HCT116 (cell line): Measurements from ENCODE around the gene LAMA4.

Experiments
- CEBPB ChIP-seq: IDR thresholded peaks from 2 replicates; pipeline ENCODE4 v1.6.1; 2012; ENCODE audit warnings: low read depth
- EZH2 ChIP-seq: fragments of 200-600 bp; sonication (generic); IDR thresholded peaks from 2 replicates; pipeline ENCODE4 v1.6.1; 2017; ENCODE audit warnings: antibody characterized with exemption, mixed run types
- EZH2phosphoT487 ChIP-seq: fragments of 200-600 bp; IDR thresholded peaks from 2 replicates; pipeline ENCODE4 v1.6.1; 2018; ENCODE audit warnings: antibody characterized with exemption, borderline replicate concordance
- JUND ChIP-seq: IDR thresholded peaks from 2 replicates; pipeline ENCODE4 v1.6.1; 2012
- POLR2A ChIP-seq: IDR thresholded peaks from 2 replicates; pipeline ENCODE4 v1.7.0; 2011; ENCODE audit warnings: borderline replicate concordance; ENCODE audit not compliant: insufficient read depth, insufficient read length; ENCODE audit errors: extremely low read depth
- POLR2AphosphoS5 ChIP-seq: IDR thresholded peaks from 2 replicates; pipeline ENCODE4 v1.6.1; 2011; ENCODE audit warnings: mild to moderate bottlenecking, low read depth, low read length, moderate library complexity
- SIN3A ChIP-seq: IDR thresholded peaks from 2 replicates; pipeline ENCODE4 v1.6.1; 2012; ENCODE audit warnings: low read depth
- SP1 ChIP-seq: IDR thresholded peaks from 2 replicates; pipeline ENCODE4 v1.6.1; 2012; ENCODE audit warnings: low read depth
- SRF ChIP-seq: IDR thresholded peaks from 2 replicates; pipeline ENCODE4 v1.6.1; 2012; ENCODE audit warnings: low read depth
- ZFX ChIP-seq: fragments of 450-650 bp; IDR thresholded peaks from 2 replicates; pipeline ENCODE4 v1.6.1; 2017
- TF ChIP-seq, protein P1 (sequence below): IDR thresholded peaks from 2 replicates; pipeline ENCODE4 v1.6.1; 2012; ENCODE audit warnings: low read depth
- TF ChIP-seq, protein P2 (sequence below): IDR thresholded peaks from 2 replicates; pipeline ENCODE4 v1.6.1; 2012
- TF ChIP-seq, protein P3 (sequence below), 3 experiments: fragments of 200-600 bp in 1 of 3; sonication (generic) in 1 of 3; IDR thresholded peaks in 2 of 3; conservative IDR thresholded peaks in 1 of 3; 2 replicates each; pipeline ENCODE4 v1.5.1; 2012 to 2017; ENCODE audit warnings: low read depth in 2 of 3, low read length in 2 of 3, antibody characterized with exemption in 1 of 3, borderline replicate concordance in 1 of 3, control low read depth in 1 of 3, mild to moderate bottlenecking in 1 of 3, mixed read lengths in 1 of 3, mixed run types in 1 of 3, moderate library complexity in 1 of 3; ENCODE audit not compliant: insufficient read depth in 1 of 3

- TF ChIP-seq, protein P1, sequence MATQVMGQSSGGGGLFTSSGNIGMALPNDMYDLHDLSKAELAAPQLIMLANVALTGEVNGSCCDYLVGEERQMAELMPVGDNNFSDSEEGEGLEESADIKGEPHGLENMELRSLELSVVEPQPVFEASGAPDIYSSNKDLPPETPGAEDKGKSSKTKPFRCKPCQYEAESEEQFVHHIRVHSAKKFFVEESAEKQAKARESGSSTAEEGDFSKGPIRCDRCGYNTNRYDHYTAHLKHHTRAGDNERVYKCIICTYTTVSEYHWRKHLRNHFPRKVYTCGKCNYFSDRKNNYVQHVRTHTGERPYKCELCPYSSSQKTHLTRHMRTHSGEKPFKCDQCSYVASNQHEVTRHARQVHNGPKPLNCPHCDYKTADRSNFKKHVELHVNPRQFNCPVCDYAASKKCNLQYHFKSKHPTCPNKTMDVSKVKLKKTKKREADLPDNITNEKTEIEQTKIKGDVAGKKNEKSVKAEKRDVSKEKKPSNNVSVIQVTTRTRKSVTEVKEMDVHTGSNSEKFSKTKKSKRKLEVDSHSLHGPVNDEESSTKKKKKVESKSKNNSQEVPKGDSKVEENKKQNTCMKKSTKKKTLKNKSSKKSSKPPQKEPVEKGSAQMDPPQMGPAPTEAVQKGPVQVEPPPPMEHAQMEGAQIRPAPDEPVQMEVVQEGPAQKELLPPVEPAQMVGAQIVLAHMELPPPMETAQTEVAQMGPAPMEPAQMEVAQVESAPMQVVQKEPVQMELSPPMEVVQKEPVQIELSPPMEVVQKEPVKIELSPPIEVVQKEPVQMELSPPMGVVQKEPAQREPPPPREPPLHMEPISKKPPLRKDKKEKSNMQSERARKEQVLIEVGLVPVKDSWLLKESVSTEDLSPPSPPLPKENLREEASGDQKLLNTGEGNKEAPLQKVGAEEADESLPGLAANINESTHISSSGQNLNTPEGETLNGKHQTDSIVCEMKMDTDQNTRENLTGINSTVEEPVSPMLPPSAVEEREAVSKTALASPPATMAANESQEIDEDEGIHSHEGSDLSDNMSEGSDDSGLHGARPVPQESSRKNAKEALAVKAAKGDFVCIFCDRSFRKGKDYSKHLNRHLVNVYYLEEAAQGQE, result no peak
- TF ChIP-seq, protein P2, sequence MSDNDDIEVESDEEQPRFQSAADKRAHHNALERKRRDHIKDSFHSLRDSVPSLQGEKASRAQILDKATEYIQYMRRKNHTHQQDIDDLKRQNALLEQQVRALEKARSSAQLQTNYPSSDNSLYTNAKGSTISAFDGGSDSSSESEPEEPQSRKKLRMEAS, result no peak
- TF ChIP-seq, protein P3, sequence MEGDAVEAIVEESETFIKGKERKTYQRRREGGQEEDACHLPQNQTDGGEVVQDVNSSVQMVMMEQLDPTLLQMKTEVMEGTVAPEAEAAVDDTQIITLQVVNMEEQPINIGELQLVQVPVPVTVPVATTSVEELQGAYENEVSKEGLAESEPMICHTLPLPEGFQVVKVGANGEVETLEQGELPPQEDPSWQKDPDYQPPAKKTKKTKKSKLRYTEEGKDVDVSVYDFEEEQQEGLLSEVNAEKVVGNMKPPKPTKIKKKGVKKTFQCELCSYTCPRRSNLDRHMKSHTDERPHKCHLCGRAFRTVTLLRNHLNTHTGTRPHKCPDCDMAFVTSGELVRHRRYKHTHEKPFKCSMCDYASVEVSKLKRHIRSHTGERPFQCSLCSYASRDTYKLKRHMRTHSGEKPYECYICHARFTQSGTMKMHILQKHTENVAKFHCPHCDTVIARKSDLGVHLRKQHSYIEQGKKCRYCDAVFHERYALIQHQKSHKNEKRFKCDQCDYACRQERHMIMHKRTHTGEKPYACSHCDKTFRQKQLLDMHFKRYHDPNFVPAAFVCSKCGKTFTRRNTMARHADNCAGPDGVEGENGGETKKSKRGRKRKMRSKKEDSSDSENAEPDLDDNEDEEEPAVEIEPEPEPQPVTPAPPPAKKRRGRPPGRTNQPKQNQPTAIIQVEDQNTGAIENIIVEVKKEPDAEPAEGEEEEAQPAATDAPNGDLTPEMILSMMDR (IDR thresholded peaks at IDR 0.05 in 2 of 3, conservative IDR thresholded peaks at IDR 0.05 in 1 of 3; ENCODE audit: borderline replicate concordance in 1 of 3, insufficient read depth in 1 of 3, low read depth in 2 of 3, low read length in 2 of 3), result no peak
- TF ChIP-seq POLR2AphosphoS5 (no peak), SRF (no peak), CEBPB (no peak), SP1 (no peak), SIN3A (no peak), EZH2 (no peak), POLR2A (no peak), JUND (no peak), ZFX (no peak), EZH2phosphoT487 (no peak)
These were observed 157.5 kb downstream of the LAMA4 start for GRCh38 chr6:112096901-112097300.
